AG20443 (cell line): ENCODE results near the gene HBS1L.
A peak's percentile ranks its signal among the peaks of the same experiment; 100 is the strongest.

Experiments used
- DNase-seq: peaks from one replicate; pipeline ENCODE4 v3.0.0; 2012; ENCODE audit warnings: low spot score, mixed read lengths

The HBS1L gene

DNA sequence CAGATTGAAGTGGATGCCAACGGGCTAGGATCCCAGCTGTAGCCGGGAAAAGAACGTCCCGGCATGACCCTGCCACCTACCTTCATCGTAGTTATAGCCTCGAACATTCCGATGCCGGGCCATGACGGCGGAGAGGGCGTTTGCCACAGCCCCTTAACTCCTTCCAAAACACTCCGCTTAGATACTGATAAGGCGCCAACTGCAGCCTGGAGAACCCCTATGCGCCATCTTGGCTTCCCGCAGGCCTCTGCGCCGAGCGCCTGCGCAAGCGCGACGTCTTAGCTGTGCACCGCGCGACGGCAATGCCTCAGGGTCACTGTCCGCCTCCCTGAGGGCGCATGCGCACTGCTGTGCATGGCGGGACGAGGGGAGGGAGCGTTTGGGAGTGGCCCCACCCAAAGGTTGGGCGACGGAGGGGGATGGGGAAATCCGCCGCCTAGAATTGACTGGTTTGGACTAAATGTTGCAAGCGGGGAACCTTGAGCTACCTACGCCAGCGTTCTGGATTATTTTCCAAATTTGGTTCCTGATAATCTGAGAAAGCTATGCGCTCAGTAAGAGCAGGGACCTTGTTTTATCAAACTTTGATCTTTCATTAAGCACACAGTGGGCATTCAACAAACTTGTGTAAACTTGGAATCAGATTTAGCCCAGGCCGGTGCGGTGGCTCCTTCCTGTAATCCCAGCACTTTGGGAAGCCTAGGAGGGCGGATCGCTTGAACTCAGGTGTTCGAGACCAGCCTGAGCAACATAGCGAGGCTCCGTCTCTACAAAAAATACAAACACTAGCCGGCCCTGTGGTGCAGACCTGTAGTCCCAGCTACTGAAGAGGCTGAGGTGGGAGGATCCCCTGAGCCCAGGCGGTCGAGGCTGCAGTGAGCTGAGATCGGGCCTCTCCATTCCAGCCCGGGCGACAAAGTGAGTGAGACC is at the start of gene HBS1L:
Gene HBS1L, minus strand, starts transcription at position 254 of the 930 bp plus-strand sequence. Its CDS starts 131 bp downstream, at position 123.
- DNase-seq: peak; percentile 100

DNA sequence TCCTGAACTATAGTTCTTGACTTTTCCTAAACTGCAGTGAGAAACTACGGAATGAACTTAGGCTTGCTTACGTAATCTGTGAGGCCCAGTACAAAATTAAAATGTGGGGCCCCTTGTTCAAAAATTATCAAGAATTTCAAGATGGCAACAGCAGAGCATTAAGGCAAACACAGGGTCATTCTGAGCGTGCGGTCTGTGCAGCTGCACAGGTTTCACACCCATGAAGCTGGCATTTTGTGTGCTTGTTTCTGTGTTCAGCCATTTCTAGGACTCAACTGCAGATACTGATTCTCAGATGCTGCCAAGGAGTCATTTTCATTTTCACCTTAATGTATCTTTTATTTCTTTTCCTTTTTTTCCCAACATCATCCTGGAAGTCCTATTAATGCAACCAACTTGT is 49.6 kb upstream of the HBS1L start:
- DNase-seq: no peak

DNA sequence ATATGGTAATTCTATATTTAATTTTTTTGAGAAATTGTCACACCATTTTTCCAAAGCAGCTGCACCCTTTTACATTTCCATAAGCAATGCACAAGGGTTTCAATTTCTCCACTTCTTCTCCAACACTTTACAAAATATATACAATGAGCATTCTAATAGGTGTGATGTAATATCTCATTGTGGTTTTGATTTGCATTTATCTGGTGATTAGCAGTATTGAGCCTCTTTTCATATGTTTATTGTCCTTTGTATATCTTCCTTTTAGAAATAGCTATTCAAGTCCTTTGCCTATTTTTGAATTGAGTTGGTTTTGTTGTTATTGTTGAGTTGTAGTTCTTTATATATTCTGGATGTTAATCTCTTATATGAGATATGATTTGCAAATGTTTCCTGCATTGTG is 47.6 kb upstream of the HBS1L start:
- no peak for DNase-seq

DNA sequence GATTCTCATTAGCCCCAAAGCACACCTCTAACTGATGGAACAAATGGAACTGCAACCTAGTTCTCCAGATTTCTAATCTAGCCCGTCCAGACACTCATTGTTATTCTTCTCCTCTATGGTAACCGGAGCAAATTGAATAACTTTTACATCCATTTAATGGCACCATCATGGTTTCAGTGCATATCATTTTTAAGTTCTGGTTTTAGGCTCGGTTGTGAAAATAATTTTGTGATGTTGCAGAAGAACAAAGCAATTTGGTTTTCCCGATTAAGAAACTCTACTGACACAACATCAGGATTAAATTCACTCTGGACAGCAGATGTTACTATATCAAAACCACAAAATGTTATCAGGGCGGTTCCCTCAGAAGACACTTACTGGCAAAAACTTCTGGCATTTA is 42.5 kb upstream of the HBS1L start:
- DNase-seq: no peak

DNA sequence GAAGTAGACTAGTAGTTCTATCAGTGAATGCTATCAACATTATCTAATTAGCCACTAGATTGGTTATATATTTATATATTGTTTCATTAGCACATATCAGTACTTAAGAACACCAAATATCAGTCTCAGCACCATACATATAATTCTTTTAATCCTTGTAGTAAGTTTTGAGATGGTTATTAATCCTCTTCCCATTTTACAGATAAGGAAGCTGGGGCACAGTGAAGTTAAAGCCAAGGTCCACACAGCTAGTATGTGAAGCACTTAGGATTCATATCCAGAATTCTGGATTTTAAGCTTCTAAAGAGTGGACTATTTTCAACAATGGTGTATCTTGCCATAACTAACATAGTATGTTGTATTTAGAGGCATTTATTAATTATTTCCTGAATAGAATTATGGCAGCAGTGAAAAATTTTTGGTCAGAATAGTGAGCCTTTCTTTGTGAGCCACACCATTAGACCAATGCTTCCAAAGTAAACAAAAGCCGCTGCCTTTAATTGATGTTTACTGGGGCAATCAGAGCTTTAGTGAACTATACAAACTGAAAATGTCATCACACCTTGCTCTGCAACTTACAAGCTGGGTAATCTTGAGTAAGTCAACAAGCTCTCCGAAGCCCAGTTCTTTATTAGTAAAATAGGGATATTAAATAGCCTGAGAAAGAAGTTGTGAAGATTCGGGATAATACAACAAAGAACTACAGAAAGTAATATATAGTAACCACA is 41.9 kb upstream of the HBS1L start:
- no peak for DNase-seq

DNA sequence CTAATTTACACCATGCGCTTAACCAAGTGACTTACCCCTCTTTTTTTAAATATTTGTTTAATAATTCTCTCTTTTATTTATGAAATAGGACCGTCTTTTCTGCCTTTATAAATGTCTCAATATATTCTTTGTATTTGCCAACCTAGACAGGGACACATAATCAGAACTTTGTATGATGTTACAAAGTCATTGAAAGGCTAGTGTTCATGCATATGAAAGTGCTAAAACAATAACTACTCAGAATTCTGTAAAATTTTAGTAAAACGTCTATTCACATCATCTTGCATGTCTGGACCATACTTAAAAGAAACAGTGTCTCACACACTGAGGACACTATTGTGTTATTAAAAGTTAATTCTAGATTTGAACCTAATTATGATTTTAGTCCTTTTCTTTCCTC is 41.1 kb upstream of the HBS1L start:
- DNase-seq: no peak

DNA sequence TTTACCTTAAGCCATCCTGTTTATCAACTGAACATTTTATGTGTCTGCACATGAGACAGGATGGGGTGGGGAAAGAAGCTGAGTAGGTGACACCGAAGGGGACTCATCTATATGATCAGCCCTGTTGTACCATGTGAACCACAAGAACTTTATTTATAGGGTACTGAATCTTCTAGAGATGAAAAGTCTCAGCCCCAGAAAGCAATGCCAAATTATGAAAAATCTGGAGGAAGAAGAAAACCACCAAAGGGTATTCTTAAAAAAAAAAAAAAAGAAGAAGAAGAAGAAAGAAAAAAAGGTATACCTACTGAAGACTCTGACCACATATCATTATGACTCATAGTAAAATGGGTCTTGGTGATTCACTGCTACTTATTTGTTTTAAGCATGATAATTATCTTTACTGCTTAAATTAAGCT is 39.8 kb upstream of the HBS1L start:
- DNase-seq: no peak

DNA sequence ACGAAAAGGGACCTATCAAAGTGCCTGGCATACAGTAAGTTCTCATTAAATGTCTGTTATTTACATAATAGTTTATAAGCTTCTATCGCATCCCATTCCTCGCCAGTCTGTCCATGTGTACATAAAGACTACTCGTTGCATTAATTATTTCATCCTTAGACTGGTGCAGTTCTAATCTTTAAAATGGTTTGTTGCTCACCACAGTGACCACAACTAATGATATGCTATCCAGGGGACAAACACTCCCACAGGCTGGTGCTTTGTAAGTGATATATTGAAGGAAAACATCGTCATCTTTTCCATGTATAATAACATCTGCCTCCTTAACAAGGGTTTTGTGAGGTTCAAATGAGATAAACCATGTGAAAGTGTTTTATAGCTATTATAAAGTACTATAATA is 39.0 kb upstream of the HBS1L start:
- DNase-seq: no peak

DNA sequence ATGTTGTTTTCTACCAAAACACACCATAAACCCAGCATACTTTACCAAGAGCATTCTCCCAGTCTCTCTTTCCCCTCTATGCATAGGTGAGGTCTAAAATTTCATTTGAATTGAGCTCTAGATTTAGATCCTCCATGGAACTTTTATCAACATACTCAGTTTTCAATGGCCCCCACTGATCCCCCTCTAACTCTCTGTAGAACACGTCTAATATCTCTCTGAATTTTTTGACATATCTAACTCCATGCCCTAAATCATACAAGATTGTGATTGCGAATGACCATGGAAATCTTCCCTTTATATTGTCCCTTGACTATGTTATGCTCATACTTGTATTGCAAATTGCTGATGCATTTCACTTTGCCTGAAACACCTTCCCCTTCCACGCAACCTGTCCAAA is 38.1 kb upstream of the HBS1L start:
- no peak for DNase-seq

DNA sequence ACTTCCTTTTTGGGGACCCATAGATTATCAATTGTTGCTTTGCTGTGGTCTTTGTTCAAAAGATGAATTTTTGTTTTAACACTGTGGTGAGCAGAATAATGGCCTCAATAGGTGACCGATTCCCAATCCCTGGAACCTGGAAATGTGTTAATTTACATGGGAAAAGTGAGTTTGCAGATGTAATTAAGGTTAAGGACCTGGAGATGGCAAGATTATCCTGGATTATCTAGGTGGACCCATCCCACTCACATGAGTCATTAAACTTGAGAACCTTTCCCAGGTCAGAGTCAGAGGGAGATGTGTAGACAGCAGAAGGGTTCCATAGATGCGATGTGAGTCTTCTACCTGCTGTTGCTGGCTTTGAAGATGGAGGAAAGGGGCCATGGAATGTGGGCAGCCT is 36.2 kb upstream of the HBS1L start:
- DNase-seq: no peak

DNA sequence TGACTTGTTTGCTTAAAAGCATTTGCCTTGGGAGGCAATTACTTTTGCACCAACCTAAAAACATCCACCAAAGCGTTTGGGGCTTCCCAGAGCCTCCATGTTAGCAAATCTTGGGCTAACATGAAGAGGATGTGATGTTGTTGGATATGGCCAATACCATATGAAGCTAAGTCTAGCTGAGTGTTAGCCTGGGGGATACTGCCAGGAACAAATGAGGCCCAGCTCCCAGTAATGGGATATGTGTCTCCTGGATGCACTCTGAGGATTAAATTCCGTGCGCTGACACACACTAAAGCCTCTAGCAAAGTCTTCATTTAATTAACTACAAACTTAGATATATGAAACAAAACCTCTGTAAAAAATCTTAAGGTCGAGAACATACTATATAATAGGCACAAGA is 35.3 kb upstream of the HBS1L start:
- DNase-seq: no peak

DNA sequence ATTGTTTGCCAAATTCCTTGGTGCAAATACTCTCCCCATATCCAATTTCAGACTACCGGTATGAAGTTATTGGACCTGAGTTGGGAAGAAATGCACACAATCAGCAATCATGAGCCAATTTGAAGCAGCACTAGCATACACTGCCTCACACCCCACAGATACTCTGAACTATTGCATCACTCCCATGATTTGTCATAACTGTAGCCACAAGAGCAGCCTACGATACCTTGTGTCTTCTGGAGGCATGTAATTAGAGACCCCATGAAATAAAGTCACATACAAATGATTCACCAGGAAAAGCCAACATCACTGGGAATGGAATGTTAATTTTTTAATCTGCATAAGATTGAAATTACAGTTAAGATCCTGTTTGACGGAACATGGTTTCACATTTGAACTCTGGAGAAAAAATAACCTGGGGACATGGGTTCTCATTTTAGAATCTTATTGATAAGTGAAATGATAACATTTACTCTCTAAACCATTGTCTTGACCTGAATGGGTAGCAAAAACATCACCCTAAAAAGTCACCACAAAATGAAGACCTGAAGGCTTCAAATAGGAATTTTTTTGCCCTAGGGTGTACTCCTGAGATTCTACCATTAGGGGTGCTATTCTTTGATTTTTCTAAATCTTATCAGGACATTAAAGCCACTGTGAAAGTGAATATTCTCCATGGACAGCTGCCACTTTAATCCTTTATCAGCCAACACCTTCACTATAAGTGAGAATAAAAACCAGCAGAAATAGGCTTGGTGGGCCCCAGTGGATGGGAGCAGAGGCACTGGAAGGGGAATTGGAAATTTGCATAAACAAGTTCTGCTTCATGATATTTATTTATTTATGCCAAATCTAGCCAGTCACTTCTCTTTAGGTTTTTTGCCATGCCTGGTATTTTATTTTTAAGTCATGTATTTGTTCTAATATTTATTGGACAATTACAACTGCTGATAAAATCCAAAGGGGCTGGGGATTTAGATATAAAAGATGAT is 34.5 kb upstream of the HBS1L start:
- peak; percentile 30 for DNase-seq

DNA sequence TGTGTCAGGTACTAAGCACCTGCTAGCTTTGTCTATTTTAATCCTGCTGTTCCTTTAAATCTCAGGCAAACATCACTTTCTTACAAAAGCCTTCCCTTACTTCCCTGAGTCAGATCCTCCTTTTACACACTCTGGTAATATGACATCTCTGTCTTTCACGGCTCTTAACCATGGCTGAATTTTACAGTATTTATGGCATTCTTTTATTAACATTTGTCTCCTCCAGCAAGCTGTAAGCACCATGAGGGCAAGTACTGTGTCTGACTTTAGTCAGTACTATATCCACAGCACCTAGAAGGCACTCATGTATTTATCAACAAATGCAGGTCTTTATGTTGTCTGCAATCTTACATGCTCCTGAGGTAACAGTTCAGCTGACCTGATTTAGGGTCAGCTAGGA is 33.7 kb upstream of the HBS1L start:
- DNase-seq: no peak

DNA sequence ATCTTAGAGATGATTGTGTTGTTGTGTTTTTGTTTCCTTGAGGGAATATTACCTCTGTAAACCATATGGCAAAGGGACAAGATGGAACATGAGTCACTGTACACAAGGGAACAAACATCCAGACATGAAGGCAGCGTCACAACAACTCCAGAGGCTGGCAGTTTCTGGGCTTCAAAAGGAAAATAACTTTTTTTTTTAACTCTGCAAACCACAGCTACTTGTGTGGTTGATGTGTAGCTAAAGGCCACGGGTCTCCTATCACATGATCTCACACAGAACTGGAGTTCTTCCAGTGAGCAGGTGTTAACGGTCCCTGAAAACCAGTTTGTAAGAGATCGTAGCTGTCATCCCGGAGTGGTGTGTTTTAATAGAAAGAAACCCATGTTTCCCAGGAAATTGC is 33.2 kb upstream of the HBS1L start:
- DNase-seq: no peak

DNA sequence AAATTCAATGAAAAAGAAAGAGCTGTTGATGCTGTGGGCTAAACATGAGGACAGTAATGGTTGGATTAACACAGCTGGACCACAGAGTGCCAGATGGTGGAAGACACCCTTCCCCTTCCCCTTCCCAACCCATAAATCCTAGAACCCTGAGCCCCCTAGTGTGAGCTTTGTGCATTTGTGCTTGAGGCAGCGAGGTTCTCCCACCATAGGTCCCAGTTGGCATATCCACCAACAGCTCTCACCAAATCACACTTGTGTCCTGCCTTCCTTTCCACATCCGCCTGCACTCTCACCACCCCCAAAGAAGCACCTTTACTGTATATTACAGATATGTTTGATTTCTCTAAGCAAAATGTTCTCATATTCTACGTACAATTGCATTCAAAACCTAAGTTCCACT is 32.8 kb upstream of the HBS1L start:
- DNase-seq: no peak

DNA sequence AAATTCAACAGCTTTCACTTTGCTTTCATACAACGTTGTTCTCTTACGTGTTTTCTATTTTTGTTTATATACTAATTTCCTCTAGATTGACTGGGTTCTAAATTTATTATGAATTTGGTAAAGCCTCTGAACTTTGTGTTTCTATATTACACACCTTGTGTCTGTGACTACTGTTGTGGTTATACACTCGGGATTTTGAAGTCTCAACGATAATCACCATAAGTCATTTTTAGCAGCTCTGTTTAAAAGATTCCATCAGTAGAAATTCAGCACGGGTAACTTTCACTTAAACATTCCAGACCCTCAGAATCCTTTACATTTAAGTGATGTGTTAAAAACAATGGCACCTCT is 31.8 kb upstream of the HBS1L start:
- DNase-seq: no peak

DNA sequence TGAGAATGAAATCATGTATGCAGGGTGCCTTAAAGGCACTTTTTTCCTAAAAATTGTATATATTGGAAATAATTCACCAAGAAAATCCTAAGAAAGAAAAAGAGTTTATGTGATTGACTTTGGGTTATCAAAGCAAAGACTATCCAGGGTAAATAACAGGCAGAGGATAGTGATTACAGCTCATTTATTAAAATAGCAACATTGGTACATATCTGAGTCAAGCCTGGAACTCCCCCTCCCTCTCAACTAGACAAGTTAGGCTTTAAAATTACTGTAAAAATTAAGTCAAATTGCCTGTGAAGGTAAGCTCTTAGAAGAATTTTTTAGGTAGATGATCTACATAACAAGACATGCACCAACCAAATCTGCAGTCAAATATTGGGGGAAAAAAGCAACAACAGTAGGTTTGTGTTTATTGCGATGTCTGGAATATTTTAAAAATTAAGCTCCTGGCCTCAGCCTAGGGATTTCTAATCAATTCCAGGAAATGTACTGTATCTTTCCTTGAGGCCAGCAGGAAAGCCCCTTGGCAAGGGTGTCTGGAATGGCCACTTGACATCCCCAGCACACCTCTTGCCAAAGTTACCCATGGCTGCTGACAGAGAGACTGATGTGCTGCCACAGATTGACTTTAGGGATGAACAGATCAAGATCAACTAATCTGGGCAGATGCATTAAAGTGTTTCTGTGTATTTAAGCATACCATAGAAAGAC is 31.2 kb upstream of the HBS1L start:
- no peak for DNase-seq

DNA sequence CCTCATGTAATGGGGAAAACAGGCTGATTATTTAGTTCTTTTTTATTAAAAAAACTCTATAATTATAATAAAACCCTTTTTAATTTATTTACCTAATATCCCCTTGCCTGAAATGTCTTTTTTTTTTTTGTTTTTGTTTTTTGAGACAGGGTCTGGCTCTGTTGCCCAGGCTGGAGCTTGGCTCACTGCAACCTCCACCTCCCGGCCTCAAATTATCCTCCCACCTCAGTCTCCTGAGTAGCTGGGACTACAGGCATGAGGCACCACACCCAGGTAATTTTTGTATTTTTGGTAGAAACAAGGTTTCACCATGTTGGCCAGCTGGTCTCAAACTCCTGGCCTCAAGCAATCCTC is 30.3 kb upstream of the HBS1L start:
- DNase-seq: no peak

DNA sequence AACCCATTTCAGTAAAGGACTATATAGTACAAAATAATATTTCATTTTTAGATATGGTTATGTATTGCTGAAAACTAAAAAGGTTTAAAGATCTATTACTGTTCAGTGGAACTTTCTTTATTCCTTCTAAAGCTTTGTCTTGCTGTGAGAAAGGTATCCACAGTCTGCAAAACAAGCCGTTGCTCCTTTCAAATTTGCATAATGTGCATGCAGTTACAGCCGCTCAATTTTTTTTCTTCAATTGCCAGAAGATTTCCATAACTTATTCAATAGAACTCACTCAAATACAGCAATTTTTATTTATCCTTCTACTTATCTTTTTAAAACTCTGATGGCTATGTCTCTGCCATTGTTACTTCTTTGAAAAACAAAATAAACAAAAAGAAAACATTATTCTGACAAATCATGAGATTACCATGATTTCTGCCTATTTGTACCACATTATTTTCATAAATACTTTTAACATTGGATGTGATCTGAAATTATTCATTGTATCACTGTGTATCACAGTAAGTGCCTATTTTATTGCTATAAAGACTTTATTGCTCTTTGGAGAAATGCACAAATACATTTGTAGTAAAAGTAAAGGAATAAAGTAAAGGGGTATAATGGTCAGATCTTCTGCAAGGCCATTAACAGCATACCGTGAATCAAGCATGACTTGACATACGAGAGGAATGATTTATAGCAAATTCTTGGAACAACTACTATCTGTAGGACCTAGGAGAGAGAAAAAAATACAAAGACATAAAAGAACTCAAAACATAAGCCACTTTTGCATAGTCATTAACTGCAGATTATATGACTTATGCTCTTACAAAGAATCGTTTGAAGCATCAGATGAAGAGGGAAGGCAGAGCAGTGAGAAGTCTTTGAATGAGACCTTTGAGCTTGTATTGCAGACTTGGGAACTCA is 29.6 kb upstream of the HBS1L start:
- no peak for DNase-seq

DNA sequence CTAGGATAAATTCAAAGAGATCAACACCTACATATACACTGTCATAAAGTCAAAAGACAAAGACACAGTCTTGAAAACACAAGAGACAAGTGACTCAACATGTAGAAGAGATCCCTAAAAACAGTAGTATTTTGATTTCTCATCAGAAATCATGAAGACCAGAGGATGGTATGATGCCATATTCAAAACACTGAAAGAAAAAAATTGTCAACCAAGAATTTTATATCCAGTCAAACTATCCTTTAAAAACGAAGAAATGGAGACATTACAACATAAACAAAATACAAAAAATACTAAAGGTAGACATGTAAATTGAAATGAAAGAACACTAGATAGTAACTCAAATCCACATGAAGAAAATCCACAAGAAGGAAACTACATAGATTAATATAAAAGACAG is 27.3 kb upstream of the HBS1L start:
- DNase-seq: no peak

DNA sequence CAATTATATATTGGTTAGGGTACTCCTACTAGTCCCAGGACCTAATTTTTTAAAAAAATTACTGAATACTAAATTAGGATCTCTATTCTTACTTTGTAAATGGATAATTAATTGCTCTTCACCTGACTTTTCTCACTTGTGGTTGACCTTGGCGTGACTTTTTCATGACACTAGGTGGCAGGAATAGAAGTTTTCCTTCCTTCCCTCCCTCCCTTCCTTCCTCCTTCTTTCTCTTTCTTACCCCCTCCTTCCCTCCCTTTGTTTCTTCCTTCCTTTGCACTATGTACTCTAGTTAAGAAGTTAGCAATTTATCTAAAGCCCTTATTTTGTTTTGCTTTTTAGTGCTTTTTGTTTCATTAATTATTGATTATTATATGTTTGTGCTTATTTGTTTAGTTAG is 20.4 kb upstream of the HBS1L start:
- DNase-seq: no peak
